Activated T-cell treated with anti-CD3 and anti-CD28 coated beads, Interleukin-2, amount 50 U/mL, for 4 hours (primary cell): ENCODE measurements around the gene ATP5F1D. TPM values are rescaled to one million over a fixed set of nuclear protein-coding genes. Genes with fewer than 3 reads are reported as not detected.

ENCODE experiments used
- ATAC-seq, 2 donors: fragments of 200-7000 bp; cut with Tn5 transposase; one replicate each; pipeline ENCODE4 v1.10.0; 2021
- DNase-seq: peaks from one replicate; pipeline ENCODE4 v3.0.0-alpha.2; 2020
- H3K27me3 Mint-ChIP-seq: one replicate; pipeline ENCODE4 v1.8.0; 2021; ENCODE audit warnings: low read depth, mixed read lengths
- H3K36me3 Mint-ChIP-seq: one replicate; pipeline ENCODE4 v1.8.0; 2022; ENCODE audit warnings: mixed read lengths; ENCODE audit not compliant: insufficient read depth
- H3K4me1 Mint-ChIP-seq: one replicate; pipeline ENCODE4 v1.8.0; 2021; ENCODE audit warnings: low read depth, mixed read lengths
- H3K4me3 Mint-ChIP-seq: one replicate; pipeline ENCODE4 v1.8.0; 2021; ENCODE audit warnings: mild to moderate bottlenecking, moderate library complexity, mixed read lengths
- H3K9me3 Mint-ChIP-seq: one replicate; pipeline ENCODE4 v1.8.0; 2021; ENCODE audit warnings: mixed read lengths
- total RNA-seq, 3 donors: library from RNA; stranded (reverse); gene quantifications; one replicate each; pipeline ENCODE4 v1.2.1, GENCODE V29; 2021

ATP5F1D gene
- total RNA-seq, 3 donors from 2014 or later = 259 to 434 (median 312) TPM

- Mint-ChIP-seq H3K4me3 (no peak overlapping the region), H3K9me3 (no peaks in the 10 kb centered on the region), H3K4me1 (peaks cover 8% of the 10 kb centered on the region), H3K36me3 (no peaks in the 10 kb centered on the region), H3K27me3 (peaks cover 37% of the 10 kb centered on the region)
- ATAC-seq (peak in 1 of 2 donors; percentile 4), DNase-seq (no peak)
These were observed 46.0 kb downstream of the ATP5F1D start for GRCh38 chr19:1287354-1288225.

- ATAC-seq = no peak
- H3K27me3 Mint-ChIP-seq = peaks cover 43% of the 10 kb centered on the region
- DNase-seq = no peak
- no peaks in the 10 kb centered on the region for H3K9me3 Mint-ChIP-seq
- H3K36me3 Mint-ChIP-seq = no peaks in the 10 kb centered on the region
- peaks cover 8% of the 10 kb centered on the region for H3K4me1 Mint-ChIP-seq
- H3K4me3 Mint-ChIP-seq = no peak overlapping the region
These were observed 46.7 kb downstream of the ATP5F1D start for GRCh38 chr19:1288226-1288612.

GRCh38 chr19:1288833-1289685 is 47.5 kb downstream of the ATP5F1D start:
- DNase-seq (no peak), ATAC-seq (no peak)
- Mint-ChIP-seq H3K4me3 (no peak overlapping the region), H3K27me3 (peaks cover 48% of the 10 kb centered on the region), H3K4me1 (peaks cover 8% of the 10 kb centered on the region), H3K36me3 (no peaks in the 10 kb centered on the region), H3K9me3 (no peaks in the 10 kb centered on the region)

GRCh38 chr19:1289686-1290025 is 48.1 kb downstream of the ATP5F1D start:
- ATAC-seq (no peak), DNase-seq (no peak)
- no peaks in the 10 kb centered on the region for H3K9me3 Mint-ChIP-seq
- H3K4me1 Mint-ChIP-seq = peaks cover 7% of the 10 kb centered on the region
- H3K36me3 Mint-ChIP-seq = no peaks in the 10 kb centered on the region
- H3K4me3 Mint-ChIP-seq = no peak overlapping the region
- H3K27me3 Mint-ChIP-seq = peaks cover 47% of the 10 kb centered on the region

- ATAC-seq (no peak), DNase-seq (no peak)
- Mint-ChIP-seq H3K9me3 (no peaks in the 10 kb centered on the region), H3K4me3 (no peak overlapping the region), H3K27me3 (peaks cover 46% of the 10 kb centered on the region), H3K36me3 (no peaks in the 10 kb centered on the region), H3K4me1 (peaks cover 3% of the 10 kb centered on the region)
These were observed 48.7 kb downstream of the ATP5F1D start for GRCh38 chr19:1290196-1290702.

GRCh38 chr19:1290703-1291651 is 49.4 kb downstream of the ATP5F1D start:
- H3K36me3 Mint-ChIP-seq = no peaks in the 10 kb centered on the region
- H3K4me3 Mint-ChIP-seq = no peak overlapping the region
- DNase-seq = no peak
- ATAC-seq = no peak
- peaks cover 3% of the 10 kb centered on the region for H3K4me1 Mint-ChIP-seq
- H3K9me3 Mint-ChIP-seq = no peaks in the 10 kb centered on the region
- H3K27me3 Mint-ChIP-seq = peaks cover 45% of the 10 kb centered on the region

GRCh38 chr19:1291761-1292418 is 50.3 kb downstream of the ATP5F1D start:
- no peaks in the 10 kb centered on the region for H3K4me1 Mint-ChIP-seq
- H3K36me3 Mint-ChIP-seq = no peaks in the 10 kb centered on the region

GRCh38 chr19:1292419-1293151 is 51.0 kb downstream of the ATP5F1D start:
- ATAC-seq (no peak), DNase-seq (no peak)
- Mint-ChIP-seq H3K4me1 (no peaks in the 10 kb centered on the region), H3K9me3 (no peaks in the 10 kb centered on the region), H3K4me3 (no peak overlapping the region), H3K36me3 (no peaks in the 10 kb centered on the region), H3K27me3 (peaks cover 47% of the 10 kb centered on the region)

More at GRCh38 chr19:1291761-1292418, 50.3 kb downstream of the ATP5F1D start:
- H3K4me3 Mint-ChIP-seq = no peak overlapping the region
- peaks cover 44% of the 10 kb centered on the region for H3K27me3 Mint-ChIP-seq
- H3K9me3 Mint-ChIP-seq = no peaks in the 10 kb centered on the region
- DNase-seq (no peak), ATAC-seq (no peak)

- no peaks in the 10 kb centered on the region for H3K36me3 Mint-ChIP-seq
- peaks cover 41% of the 10 kb centered on the region for H3K27me3 Mint-ChIP-seq
- ATAC-seq (no peak), DNase-seq (no peak)
- no peaks in the 10 kb centered on the region for H3K9me3 Mint-ChIP-seq
- no peak overlapping the region for H3K4me3 Mint-ChIP-seq
- no peaks in the 10 kb centered on the region for H3K4me1 Mint-ChIP-seq
These were observed 52.4 kb downstream of the ATP5F1D start for GRCh38 chr19:1293782-1294604.

Other genes with a start within 250 kb of the ATP5F1D start
- gene GRIN3B, start 241.3 kb upstream of the ATP5F1D start, total RNA-seq = under 1 TPM; 0.05 to 0.19 (median 0.08) TPM
- 100 to 1,000 TPM; 197 to 210 (median 204) TPM for gene TMEM259, start 220.6 kb upstream of the ATP5F1D start, total RNA-seq
- not detected for gene RNU6-2, start 220.2 kb upstream of the ATP5F1D start, total RNA-seq
- 10 to 100 TPM; 52.3 to 69.3 (median 57.8) TPM for gene CNN2, start 215.1 kb upstream of the ATP5F1D start, total RNA-seq
- 1 to 10 TPM; 7.1 to 8.7 (median 8.6) TPM for gene ABCA7, start 201.6 kb upstream of the ATP5F1D start, total RNA-seq
- gene ARHGAP45, start 174.6 kb upstream of the ATP5F1D start, total RNA-seq = 100 to 1,000 TPM; 128 to 133 (median 133) TPM
- 100 to 1,000 TPM; 303 to 380 (median 323) TPM for gene POLR2E, start 146.4 kb upstream of the ATP5F1D start, total RNA-seq
- gene GPX4, start 137.8 kb upstream of the ATP5F1D start, total RNA-seq = 100 to 1,000 TPM; 148 to 165 (median 162) TPM
- gene SBNO2, start 67.5 kb upstream of the ATP5F1D start, total RNA-seq = 100 to 1,000 TPM; 134 to 140 (median 139) TPM
- 10 to 100 TPM; 64.4 to 72.0 (median 69.8) TPM for gene STK11, start 36.0 kb upstream of the ATP5F1D start, total RNA-seq
- 1 to 10 TPM in 2 of 3 donors, under 1 TPM in 1; 0.63 to 1.4 (median 1.1) TPM for gene CBARP, start 3.7 kb upstream of the ATP5F1D start, total RNA-seq
- gene MIDN, start 6.8 kb downstream of the ATP5F1D start, total RNA-seq = 10 to 100 TPM; 63.2 to 70.0 (median 68.7) TPM
- gene CIRBP, start 27.6 kb downstream of the ATP5F1D start, total RNA-seq = 100 to 1,000 TPM; 269 to 294 (median 285) TPM
- gene FAM174C, start 33.8 kb downstream of the ATP5F1D start, total RNA-seq = 100 to 1,000 TPM; 189 to 199 (median 194) TPM
- not detected for gene EFNA2, start 44.1 kb downstream of the ATP5F1D start, total RNA-seq
- gene NDUFS7, start 142.2 kb downstream of the ATP5F1D start, total RNA-seq = 100 to 1,000 TPM; 124 to 142 (median 137) TPM
- 10 to 100 TPM; 16.0 to 25.9 (median 23.1) TPM for gene GAMT, start 159.8 kb downstream of the ATP5F1D start, total RNA-seq
- 100 to 1,000 TPM; 296 to 322 (median 303) TPM for gene DAZAP1, start 165.8 kb downstream of the ATP5F1D start, total RNA-seq
- 1,000 to 10,000 TPM; 2,317 to 2,484 (median 2,379) TPM for gene RPS15, start 196.6 kb downstream of the ATP5F1D start, total RNA-seq
- gene APC2, start 208.4 kb downstream of the ATP5F1D start, total RNA-seq = under 1 TPM; 0.13 to 0.45 (median 0.16) TPM
- 10 to 100 TPM; 31.0 to 32.1 (median 32.0) TPM for gene C19orf25, start 237.5 kb downstream of the ATP5F1D start, total RNA-seq
- gene PCSK4, start 248.6 kb downstream of the ATP5F1D start, total RNA-seq = under 1 TPM; 0.46 to 0.50 (median 0.49) TPM
- gene REEP6, start 249.4 kb downstream of the ATP5F1D start, total RNA-seq = 1 to 10 TPM; 1.8 to 3.4 (median 1.9) TPM